T-helper 1 cell (primary cell): Measurements from ENCODE around the gene BLID.

Source experiments
- DNase-seq, 5 donors: peaks; one replicate each; pipeline ENCODE4 v3.0.0-alpha.2; 2012 to 2020

Gene BLID

DNA sequence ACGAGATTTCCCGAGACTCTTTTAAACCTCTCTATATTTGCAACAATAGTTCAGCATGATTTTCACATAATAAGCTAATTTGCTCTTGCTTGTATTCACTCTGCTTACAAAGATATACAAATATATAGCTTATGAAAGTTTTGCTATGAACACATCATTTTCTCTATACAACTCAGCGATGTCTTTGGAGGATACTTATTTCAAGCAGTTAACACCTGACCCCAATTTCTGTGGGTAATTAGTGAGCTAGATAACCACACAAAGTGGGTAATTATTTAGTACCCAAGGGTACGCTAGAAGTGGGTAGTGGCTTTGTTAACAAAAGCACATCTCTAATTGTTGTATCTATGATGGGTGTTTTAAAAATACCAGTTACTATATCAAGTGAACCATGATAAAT lies 12.3 kb downstream of the BLID start:
- DNase-seq: no peak

DNA sequence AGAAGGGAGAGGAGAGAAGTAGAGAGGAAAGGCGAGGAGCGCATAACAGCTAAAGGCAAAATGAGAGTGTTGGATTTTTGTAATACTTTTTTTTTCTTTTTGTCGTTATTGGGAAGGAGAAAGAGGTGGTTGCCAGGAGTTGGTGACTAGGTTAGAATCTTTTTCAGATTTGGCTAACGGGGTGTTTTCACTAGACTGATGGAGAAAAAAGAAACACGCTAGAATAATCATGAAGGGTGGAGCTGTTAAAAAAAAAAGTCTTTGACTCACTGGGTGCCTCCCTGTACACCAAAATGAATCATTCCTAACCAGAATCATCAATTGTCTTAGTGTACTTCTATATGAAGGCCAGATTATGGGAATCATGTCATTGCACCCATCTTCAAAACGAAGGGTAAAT lies 12.7 kb downstream of the BLID start:
- no peak for DNase-seq

DNA sequence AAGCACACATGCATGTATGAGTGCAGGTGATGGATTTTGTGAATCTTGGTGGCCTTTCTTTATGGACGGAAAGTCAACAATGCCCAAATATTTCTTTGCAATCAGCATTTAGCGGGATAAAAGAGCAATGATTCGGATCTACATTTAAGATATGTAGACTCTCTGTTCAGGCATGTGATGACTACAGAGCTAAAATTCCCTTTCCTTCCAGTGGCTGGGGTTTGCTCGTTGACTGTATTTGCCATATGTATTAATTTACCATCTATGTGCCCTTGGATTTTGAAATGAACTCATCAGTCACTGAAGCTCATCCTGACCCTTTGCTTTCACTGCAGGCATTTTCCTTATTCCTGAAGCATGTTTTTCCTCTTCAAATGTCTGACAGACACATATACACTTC lies 13.6 kb downstream of the BLID start:
- DNase-seq: no peak

DNA sequence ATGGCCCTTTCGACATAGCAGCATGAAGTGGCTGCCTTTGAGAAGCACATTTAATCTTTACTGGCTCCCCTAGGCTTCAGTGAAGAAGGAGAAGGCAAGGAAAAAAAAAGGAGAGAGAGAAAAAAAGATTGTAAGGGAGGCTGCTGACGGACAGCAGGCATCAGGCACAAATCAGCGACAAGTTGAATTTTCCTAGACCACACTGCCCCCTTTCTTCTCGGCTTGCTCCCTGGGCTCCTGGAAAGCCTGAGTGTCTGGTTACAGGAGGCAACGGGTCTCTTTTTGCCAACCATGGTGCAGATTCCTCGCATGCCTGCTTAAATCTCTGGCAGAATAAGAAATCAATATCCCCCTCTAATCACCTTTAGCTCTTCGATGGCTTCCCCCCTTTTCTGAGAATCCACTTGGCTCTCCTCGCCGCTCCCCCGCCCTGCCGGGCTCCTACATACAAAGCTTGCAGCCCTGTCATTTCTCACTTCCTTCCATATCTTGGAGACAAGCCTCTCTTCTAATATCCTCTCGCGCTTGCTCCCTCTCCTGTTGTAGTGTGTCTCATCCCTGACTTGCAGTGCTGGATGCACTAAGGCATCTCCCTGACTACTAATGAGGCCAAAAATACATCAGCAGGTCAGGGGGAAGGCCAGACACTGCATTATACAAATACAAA lies 14.3 kb downstream of the BLID start:
- DNase-seq: no peak

DNA sequence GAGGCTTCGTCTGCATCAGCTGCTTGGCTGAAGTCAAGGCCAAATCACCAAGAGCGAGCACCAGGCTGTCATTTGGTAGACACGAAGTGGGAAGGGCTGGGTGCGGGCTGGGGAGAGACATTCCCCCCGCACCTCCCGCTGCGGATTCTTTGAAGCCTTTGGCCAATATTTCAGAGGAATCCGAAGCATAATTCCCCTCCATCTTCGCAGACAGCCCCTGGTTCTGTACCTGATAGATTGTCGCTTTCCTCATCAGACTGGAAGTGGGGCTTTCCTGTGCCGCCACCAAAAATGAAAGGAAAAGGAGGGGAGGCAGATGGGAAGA lies 15.3 kb downstream of the BLID start:
- no peak for DNase-seq

DNA sequence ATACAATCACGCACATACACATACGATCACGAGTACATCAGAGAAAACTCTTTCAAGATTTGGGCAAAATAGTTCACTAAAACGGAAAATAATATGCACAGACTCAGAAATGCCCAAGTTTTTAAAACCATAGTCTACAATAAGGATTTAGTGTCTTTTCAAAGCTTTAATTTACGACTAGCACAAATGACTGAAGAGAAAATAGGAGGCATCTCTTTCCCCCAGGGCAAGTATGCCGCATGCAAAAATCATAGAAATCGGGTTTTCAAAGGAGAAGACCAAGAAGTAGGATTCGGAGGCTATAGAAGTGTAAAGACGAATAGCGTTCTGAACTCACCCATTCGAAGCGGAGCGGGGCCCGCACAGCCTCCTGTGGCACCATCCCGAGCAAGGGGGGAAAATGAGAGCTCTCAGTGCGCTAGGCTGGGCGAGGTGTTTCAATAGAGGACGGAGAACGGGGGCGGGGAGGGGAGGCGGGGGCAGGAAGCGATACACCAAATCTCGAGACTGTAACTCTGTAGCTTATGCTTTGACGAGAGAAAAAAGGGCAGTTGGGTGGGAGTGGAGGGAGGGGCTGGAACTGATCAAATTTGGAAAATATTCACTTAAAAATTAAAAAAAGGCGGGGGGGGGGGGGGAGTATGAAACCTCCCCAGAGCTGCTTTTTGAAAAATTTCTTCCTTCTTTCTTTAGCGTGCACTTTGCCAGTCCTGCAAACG lies 15.8 kb downstream of the BLID start:
- no peak for DNase-seq

DNA sequence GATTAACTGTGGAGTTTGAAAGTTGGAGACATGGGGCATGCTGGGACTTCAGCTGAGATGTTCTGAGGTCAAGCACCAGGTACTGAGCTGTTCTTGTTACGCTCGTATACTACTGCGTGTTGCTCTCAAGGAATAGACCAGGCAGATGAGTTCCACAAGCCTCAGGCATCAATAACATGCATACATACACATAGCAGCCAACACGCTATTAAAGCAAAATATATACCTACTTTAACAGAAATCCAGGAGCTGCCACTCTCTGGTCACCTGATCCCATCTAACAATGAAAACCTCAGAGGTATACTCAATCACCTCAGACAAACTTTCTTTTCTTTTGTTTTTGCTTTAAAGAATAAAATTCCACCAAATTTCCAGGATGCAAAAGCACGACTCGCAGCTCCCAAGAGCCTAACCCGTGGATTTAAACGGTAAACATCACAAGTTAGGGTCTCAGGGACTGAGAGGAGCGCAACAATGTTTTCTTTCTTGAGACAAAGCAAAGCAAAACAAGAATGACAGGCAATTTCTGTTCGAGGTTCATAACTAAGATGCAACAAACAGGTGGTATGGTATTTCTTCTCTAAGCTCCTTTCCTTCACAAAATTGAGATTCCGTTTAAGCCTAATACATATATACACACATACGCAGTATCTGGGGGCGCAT lies 16.5 kb downstream of the BLID start:
- DNase-seq: no peak

DNA sequence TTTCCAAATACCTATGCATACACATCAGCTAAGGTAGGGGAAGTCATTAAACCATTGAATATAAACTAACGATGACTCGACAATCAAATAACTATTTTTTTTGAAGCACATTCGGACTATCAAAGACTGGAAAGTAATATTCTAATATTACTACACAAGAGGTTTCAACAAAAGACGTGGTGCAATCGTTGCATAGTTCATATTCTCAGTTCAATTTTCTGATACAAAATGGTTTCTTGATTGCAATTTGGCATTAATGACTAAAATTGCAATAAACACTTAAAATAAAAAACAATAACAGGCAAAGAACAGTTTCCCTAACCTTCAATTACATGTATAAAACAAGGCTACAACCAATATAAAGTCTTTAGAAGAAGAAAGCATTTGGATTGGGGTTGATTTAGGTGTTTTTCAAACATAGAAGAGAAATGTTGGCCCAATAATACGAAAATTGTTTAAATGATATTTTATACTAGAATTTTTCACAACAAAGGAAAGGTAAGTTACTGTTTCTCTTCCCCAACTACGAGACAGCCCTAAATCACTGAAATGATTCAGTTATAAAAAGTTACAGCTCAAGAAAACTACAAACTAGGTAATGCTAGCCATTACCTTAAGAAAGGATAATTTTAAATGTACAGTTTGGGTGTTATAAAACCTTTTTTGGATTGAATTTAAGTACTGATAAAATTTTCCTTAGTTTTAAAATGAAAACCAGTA lies 17.6 kb downstream of the BLID start:
- no peak for DNase-seq

DNA sequence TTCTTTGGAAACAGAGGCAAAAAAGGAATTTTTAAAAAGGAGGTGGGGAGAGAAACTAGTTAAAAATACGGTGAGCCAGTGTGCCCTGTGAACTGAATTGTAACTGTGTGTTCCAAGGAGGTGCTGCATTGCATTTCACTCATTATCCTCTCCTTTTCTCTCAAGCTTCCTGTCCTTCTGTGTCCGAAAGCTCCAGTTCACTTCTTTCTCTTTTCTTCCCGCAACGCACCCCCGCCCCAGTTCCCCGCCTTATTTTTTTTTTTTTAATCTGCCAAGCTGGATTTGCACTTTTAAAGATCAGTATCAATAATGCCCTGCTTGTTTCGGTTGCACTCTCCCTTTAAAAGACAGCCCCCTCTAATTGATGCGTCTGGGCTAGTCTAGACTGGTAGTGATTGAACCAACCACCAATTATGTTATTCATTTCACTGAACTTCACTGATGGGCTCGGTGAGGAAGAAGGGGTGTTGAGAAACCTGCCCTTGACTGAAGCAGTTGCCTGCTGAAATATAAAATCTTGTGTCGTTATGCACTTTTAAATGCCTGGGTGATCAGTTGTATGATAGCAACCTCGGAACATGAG lies 18.5 kb downstream of the BLID start:
- no peak for DNase-seq

DNA sequence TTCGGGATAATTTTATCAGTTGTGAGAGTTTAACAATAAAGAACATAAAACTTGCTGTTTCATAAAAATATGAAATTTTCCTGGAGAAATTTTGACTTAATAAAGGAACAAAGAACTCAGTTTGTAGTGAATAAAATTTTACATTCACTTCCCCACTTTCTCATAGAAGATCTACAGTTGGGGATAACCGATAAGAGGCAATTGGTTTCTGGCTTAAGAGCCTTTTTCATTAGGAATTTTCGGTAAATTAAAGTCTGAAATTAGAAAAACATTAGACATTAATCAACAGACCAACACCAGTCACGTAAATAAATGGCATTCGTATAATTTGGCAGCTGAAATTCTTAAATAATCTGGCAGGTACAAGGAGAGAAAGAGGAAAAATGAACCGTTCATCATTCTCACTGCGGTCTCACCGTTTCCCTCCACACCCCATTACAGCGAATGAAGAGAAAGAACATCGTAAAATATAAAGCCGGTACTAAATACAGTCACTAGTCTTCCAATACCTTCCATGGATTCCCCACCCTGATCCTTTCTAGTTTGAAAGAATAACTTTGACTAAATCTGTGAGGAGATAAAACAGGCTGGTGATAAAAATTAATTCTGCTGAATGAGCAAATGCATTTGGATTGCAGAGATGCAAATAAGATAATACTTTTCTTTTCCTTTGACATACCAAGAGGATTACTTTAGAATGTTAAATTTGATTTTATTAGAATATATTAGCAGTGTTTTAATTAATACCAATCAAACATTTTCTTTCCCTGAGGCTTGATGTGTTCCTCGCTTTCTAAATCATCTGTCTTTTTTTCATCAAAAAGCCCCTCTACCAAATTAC lies 19.5 kb downstream of the BLID start:
- no peak for DNase-seq

DNA sequence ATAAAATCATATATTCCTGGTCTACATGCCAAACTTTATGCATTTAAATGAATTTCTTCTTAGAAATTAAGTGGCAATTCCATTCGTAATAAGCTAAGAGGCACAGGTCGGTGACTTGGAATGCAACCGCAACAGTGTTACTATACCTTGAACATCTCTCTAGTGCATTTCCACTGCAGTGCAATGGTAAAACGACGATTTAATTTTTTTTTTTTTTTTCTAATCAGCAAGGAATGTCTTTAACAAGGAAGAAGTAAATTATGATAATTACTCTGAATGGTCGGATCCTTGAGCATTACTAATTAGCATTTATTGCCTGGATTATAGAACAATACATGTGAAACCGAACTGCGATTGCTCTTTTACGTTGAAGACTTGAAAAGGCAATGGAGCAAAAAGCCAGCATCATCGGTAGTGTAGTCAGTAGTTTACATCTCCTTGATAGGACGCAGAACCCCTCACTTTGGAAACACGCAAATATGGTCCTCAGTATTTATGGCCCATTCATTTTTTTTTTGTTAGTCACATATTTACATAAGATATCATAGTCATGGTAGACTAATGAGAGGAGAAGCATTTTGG lies 20.2 kb downstream of the BLID start:
- no peak for DNase-seq

DNA sequence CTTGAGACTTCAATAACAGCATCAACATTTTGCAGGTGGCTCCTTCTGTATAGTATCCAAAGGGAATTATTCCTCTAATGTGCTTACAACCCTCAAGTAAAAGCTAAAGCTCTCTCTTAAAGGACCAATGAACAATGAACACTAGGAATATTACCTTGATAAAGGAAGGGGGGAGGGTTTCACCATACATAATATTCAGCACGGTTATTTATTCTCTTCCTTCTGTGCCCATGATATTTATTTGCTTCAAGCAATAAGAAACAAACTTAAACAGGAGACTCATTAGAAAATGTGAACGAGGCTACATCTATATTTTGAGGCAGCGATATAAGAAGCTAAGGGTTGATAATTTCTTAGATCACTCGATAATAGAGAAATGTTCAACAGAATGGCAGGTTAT lies 21.2 kb downstream of the BLID start:
- no peak for DNase-seq

DNA sequence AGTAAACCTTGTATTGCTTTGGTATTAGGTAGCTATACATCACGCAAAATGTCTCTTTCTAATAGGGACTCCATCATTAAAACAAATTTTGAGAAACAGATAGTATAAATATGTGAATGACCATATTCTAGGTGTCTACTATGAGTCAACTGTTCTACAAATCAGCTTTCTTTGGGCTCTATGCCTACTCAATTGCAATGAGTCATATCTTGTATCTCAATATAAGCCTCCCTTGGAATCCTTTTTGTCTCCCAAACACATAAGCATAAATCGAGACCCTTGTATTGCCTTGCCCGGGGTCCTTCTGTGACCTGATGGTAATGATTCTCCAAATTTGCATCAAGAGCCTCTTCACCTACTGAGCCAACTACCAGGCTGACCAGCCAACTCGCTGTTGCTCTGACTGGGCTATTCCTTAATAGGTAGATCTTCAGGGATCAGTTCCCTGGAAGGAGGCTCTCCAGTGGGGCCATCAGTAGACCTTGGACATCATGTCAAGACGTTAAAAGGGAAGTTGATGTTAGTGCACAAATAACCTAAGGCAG lies 22.2 kb downstream of the BLID start:
- no peak for DNase-seq

DNA sequence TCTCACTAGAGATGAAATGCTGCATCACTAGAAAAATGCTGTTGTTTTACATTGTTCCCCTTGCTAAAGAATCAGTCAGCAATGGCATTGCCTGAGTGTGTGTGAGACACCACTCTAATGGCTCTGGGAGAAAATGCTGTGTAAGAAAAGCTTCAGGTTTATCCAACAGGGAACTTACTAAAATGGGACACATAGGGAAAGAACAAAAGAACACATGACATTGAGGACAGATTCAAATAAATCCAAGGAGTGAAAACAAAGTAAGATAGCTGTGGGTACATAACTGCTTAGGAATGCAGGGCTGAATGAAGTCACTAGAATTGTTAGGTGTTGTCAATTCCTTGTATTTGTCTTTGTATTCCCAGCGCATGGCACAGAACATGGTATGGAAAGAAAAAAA lies 24.2 kb downstream of the BLID start:
- no peak for DNase-seq

DNA sequence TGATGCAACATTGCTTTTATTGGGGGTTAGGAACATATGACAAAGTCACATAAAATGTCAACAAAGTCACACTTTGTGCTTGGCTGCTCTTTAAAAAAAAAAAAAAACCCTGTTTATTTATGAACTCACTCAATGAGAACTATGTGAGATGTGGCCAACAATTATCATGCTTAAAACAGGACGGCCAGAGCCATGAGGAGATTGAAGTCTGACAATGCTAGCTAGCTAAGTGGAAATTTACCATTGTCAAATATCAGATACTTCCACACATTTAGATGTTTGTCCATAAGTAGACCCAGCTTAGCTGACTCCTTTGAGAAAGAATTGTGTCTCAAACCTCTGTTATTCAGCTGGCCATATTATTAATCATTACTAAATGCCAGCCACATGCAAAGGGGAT lies 26.9 kb downstream of the BLID start:
- DNase-seq: no peak

DNA sequence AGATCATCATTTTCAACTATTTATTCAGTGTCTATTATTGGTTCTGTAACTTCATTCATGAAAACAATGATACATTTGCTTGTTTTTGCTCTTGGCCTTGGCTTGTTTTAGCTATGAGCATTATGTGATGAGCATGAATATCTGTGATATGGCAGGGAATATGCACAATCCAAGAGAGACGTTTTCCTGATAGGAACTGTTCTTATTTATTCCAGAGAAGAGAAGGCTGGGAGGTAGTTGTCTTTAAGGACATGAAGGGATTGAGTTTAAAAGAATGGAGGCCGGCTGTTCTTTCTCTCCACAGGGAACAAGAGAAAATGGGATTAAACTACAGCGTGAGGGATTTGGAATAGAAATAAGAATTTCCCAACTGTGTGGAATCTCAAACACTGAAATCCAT lies 30.3 kb downstream of the BLID start:
- DNase-seq: no peak

DNA sequence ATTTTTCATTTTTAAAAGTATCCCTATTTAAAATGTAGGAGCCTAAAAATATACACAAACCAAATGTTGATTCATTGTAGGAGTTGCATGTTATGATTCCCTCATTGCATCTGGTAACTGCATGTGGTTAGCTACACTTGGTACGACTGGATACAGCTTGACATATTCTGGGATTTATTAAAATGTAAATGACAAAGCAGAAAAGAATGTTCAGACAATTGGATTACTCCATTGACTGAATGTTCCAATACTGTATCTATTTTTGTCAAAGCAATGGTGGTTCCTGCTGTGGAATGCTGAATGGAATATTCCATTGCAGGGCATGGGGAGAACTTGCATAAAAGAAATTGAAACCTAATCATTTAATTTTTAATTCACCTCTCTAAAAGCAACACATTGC lies 30.8 kb downstream of the BLID start:
- no peak for DNase-seq

DNA sequence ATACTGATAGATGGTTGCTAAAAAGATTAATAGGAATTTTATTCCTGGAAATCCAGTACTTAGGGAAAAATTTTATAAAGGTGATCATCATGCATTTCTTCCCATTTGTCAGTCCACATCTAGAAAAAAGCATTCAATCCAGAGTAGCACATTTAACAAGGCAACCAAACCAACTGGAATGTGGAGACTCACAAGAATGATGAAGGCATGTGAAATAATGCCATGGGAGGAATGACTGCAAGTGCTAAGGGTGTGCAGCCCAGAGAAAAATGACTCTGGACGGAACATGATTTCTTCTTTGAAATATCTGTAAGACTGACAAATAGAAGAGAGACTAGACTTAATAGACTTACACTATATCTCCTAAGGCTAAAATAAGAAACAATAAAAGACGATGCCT lies 33.8 kb downstream of the BLID start:
- no peak for DNase-seq

DNA sequence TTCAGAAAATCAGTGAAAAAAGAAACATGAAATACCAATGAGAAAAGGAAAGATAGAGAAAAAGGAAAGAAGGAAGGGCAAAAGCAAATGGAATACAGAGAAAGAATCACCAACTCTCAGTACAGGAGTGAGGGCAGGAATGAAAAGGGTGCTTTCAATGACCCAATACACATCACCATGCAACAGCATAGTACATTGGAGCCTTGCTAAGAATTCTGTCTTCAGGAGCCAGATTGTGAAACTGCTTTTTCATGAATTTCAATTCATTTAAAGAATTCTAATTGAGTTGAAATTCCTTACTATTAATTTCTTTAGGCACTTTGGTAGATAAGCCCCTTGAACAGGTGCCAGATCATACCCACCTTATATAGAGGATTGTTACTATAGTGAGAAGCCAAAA lies 34.9 kb downstream of the BLID start:
- no peak for DNase-seq

DNA sequence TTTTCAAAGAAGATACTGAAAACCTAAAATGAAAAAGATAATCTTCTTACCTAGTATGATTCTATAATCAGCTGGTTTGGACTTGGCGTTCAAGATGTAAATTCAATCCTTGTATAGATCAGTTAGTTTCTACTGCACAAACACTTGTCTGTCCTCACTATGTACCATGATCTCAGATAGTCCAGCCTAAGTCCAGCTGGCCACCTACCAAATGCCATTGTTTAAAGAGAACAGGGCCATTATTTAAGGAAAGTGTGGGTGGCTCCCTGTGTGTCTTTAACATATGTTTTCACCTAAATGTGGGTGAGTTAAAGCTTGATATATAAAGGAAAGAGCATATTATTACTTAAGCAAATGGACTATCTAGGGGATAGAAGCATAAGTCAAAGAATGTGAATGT lies 38.6 kb downstream of the BLID start:
- DNase-seq: no peak

DNA sequence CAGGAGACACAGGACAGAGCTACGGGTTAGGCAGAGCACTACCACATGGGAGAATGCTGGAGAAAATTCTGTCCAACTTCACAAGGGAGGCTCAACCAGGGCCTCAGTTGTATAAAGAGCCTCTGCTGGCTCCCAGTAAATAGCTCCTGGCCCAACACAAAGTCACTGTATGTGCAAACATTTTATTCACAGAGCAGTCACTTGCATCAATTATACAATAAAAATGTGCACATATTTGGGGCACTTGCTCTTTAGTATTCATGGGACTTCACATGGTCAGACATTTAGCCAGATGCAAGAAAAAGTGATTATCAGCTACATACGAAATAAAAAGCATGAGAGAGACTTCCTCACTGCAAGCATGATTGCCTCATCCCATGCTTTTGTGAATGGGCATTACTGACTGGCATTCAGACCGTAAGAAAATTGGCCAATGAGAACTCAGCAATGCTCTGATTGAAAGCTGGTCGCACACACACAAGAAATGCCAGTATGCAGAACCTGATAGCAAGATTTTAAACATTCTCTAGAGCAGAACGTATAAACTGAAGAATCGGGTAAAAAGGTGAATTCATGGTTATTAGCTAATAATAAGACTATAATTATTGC lies 39.4 kb downstream of the BLID start:
- DNase-seq: no peak
